ENCODE data around the gene KEL.

The KEL gene

GRCh38 chr7:142896741-142897379 lies 65.3 kb downstream of the KEL start:
- FAIRE-seq: no peak

- no peak for FAIRE-seq
Observed at GRCh38 chr7:142896151-142896550, 66.0 kb downstream of the KEL start.

GRCh38 chr7:142894985-142895593 lies 67.1 kb downstream of the KEL start:
- FAIRE-seq: no peak

- FAIRE-seq: no peak
Observed at GRCh38 chr7:142894112-142894984, 67.8 kb downstream of the KEL start.

GRCh38 chr7:142892951-142893350 lies 69.2 kb downstream of the KEL start:
- FAIRE-seq: no peak

- FAIRE-seq: no peak
Observed at GRCh38 chr7:142891490-142892082, 70.6 kb downstream of the KEL start.
